NCI-H774 (cell line): ENCODE measurements around the gene STYX.
A peak's percentile ranks its signal among the peaks of the same experiment; 100 is the strongest.

ENCODE experiments used
- DNase-seq: peaks from one replicate; lab custom pipeline; 2025; lab: John Stamatoyannopoulos, UW

STYX gene

DNA sequence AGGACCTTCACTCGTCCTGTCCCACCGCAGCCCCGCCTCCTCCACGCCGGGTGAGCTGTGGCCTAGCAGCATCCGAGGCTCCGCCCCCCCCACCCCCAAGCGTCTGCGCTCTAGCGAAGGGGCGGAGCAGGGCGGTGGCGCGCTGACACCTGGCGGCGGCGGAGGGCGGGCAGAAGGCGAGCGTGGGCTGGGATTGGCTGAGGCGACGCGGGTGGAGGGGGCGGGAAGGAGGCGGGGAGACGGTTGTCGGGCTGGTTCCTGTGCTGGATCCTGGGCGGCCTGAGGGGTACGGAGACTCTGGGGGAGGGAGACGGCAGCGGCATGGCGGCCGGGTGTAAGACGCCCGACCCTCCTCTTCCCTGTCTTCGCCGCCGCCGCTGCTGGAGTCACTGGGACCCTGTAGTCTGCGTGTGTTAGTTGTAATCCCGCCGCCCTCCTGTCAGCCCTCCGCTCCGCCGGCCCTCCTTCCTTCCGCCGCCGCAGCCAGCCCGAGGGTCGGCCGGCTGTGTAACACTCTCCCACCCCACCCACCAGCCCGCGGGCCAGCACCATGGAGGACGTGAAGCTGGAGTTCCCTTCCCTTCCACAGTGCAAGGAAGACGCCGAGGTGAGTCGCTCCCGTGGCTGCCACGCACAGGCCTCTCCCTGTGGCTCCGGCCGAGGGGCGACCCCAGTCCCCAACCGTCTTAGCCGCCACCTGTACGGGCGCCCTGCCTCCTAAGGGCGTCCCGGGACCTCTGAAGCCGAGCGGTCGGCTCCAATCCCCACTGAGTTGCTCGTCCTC is at the start of gene STYX:
STYX (plus strand) TSS at position 242 of the 784 bp plus-strand sequence; CDS start at position 551, 309 bp downstream.
- peak; percentile 93 for DNase-seq

GRCh38 chr14:52683985-52684520 is 45.9 kb upstream of the STYX start:
- no peak for DNase-seq

DNA sequence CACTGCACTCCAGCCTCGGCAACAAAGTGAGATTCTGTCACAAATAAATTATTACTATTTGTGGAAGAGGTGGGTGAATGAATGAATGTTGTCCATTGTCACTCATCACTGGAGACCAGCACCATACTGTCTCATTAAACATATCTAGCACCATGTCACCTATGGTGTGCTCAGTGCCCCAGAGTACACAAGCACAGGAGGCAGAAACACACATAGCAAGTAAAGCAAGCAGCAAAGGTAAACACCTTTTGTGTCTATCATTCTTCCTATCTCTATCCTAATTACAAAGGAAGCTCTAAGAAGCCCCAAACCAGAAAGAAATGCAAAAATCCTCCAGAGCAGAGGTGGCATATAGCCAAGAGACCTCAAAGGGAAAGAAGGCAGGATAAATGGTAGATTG is 43.8 kb upstream of the STYX start:
- DNase-seq = no peak

GRCh38 chr14:52690983-52691760 is 38.8 kb upstream of the STYX start:
- DNase-seq = no peak

DNA sequence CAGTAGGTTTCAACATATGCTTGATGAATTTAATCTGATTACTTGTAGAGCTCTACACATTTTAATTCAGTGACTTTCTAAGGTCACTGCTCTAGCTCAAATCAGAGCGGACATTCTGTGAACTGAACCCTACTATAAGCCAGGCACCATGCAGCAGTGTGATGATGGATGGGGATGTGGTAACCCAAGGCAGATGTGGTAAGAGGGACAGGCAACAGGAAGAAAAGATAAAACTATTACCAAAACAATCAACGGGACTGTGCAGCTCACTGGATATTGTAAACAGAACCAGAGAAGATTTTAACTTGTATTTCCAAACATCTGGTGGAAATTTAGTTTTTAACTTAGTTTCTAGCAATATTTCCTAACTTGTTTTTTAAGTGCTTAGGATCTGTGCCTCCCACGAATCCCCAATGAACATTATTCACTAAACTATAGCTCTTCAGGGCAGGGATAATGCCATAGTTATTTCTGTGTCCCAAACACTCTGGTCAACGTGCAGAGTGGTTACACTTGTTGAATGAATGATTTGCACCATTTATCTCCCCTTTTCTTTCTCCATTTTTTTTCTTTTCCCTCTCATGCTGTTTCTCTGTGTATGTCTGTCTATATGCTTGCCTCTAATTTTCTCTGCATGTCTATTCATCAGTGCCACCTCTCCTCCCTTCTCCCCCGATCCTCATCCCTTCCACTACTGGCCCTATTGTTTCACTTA is 37.6 kb upstream of the STYX start:
- DNase-seq = no peak

DNA sequence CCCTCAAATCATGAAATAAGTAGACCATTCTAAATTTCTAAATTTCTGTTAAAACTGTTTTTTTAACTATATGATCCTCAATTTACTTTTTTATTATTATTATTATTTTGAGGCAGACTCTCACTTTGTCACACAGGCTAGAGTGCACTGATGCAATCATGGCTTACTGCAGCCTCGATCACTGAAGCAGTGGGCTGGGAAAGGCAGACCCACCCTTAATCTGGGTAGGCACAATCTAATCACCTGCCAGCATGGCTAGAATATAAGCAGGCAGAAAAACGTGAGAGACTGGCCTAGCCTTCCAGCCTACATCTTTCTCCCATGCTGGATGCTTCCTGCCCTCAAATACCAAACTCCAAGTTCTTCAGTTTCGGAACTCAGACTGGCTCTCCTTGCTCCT is 36.9 kb upstream of the STYX start:
- DNase-seq = no peak

- DNase-seq = no peak
These were observed 36.4 kb upstream of the STYX start for GRCh38 chr14:52693532-52693931.

GRCh38 chr14:52694761-52695480 is 35.0 kb upstream of the STYX start:
- DNase-seq = no peak

- peak; percentile 66 for DNase-seq
These were observed 34.4 kb upstream of the STYX start, which contains the start of gene ERO1A for GRCh38 chr14:52695481-52696091. ERO1A (minus strand) TSS chr14:52695558; CDS start chr14:52695481, 77 bp downstream.

DNA sequence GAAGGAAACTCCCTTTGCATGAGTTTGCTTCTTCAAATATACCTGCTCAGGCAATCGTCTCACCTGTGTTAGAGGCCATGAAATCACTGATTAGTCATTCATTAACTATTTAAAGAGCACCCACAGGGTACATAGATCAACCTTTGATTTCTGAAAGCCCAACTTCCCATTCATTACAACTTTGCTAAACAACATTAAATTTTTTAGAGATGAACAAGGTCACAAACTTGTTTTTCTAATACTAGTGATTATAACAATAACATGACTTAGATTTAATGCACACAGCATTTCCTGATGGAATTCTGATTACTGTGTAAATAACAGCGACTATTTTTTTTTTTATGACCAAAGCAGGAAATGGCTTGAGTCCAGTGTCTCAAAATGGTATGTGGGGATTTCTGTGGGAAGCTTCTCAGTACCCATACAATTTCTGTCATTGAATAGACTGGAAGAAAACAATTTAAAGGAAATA is 29.2 kb upstream of the STYX start:
- no peak for DNase-seq

DNA sequence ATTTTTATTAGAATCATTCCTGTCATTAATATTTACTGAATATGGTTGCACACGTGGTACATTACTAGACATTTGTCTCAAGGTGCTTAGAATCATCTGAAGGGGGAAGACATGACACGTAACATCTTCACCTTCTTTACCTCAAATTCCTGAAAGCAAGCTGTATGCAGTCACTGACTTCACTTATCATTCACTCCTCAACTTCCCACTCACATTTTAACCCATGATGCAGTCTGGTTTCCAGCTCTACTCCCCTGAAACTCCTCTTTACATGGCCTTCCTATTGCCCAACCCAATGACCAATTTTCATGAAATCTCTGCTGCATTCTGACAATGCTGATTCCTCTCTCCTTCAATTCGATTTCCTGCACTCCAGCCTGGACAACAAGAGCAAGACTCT is 28.7 kb upstream of the STYX start:
- no peak for DNase-seq

DNA sequence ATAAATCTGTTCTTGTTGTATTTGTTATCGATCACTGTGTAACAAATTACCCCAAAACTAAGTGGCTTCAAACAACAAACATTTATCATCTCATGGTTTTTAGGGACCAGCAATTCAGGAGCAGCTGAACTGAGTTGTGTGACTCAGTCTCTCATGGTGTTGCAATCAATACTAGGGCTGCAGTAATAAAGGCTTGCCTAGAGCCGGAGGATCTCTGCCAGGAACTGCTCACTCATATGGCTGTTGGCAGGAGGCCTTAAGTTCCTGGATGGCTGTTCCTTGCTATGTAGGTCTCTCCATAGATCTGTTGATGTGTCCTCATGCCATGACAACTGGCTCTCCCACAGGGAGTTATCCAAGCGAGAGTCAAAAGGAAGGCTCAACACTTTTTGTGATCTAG is 26.7 kb upstream of the STYX start:
- no peak for DNase-seq

DNA sequence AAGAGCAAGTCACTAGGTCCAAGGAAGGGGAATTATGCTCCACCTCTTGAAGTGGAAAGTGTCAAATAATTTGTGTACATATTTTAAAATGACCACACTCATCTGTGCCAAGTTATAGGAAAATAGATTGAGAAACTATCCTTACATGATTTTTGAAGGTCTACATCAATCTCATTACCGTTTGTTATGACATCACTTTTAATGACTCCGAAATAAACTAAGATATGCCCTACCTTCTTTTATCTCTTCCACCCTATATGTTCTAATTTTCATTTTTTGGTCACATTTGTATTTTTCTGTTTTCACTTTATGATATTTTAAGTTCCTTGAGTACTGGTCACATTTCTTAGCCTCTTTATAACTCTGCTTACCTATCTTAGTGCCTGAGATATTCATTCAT is 26.3 kb upstream of the STYX start:
- DNase-seq = no peak

DNA sequence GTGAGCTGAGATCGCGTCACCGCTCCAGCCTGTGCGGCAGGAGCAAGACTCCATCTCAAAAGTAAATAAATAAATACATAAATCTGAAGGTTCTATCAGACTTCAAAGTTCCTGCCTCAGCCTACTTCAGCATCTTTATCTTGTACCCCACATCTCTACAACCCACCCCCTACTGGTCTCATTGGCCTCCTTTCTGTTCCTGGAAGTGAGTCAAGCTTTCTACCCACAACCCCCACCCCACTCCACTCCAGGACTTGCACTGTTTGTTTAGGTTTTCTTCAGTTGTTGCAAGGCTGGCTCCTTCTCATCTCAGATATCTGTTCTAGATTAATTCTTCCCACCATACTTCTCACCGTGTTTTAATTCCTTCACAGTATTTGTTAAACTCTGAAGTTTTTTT is 23.7 kb upstream of the STYX start:
- DNase-seq = no peak

- peak; percentile 63 for DNase-seq
These were observed 23.0 kb upstream of the STYX start, which contains the start of gene PSMC6 for GRCh38 chr14:52706724-52707706. PSMC6 (plus strand) TSS chr14:52707200; CDS start chr14:52707220, 20 bp downstream.

DNA sequence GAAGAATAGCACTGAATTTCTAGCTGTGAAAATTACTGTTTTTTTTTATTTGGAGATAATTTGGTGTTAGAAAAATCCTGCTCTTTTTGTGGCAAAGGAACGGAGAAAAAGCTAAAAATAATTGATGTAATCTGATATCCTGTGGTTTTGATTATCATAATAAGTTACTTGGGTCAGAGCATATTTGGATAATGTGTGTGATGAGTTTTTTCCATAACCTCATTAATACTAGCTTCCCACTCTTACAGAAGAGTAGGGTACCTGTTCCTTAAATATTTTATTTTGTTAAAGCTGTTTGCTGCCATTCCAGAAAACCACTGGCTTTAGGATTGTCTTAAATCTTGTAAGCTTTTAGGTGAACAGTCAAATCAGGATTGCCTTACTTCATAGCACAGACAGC is 18.3 kb upstream of the STYX start:
- no peak for DNase-seq

DNA sequence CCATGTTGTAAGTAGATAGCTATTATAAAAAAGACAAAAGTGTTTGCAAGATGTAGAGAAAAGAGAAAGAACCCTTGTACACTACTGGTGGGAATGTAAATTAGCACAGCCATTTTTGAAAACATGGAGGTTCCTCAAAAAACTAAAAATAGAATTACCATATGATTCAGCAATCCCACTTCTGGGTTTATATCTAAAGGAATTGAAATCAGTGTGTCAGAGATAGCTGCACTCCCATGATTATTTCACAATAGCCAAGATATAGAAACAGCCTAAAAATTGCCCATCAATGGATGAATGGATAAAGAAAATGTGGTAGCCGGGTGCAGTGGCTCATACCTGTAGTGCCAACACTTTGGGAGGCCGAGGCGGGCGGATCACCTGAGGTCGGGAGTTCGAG is 13.8 kb upstream of the STYX start:
- DNase-seq = no peak

DNA sequence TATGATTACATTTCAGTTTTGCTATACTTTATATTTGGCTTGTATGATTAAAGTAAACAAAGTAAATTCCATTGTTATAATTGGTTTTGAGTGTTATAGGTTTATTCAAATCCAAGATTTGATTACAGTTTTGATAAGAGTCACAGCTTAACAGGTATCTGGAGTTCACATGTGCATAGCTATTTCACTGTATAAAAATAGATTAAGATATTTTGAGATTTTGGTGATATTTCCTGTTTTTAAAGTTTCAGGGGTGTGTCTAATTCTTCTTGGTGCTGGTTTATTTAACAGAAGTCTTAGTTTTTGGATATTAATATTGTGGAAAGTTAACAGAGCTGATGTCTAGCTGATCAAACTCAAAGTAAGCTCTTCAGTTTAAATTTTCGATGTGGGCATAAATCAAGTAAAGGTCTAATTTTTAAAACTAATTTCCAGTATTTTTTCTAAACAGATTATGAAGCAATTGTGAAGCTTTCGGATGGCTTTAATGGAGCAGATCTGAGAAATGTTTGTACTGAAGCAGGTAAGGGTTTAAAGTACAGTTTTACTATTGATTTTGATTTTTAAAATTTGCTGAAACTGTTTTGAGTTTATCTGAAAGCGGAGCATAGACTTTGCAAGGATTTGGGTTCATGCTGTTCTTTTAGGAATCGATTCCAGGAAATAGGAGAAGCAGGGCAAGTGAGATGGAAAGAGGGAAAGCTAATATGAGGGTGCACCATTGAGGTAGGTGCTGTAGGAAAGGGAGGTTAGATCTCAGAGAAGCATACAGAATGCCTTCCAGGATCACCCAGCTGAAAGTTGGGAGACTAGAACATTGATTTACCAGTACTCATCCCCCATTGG is 6.2 kb upstream of the STYX start:
- DNase-seq = no peak

DNA sequence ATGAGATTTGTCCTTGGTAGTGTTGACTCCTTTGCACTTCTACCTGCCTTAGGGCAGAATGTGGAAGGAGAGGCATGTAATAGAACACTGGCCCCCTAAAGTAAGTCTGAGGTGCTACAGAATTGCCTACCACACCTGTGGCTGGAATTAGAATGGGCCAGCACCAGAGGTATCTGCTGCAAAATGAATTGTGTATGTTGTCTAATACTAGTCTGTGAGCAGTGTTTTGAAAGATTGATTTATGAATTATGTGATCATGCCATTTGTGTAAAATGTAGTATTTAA is 5.7 kb upstream of the STYX start:
- DNase-seq = no peak
